HG03103 (cell line): ENCODE measurements around the gene CFAP54.
"Not testable (repeated sequence)": the region's sequence is repeated elsewhere in the genome, so short reads cannot be mapped to it uniquely, and the experiment has no call there.

Source experiments
- ATAC-seq: cut with Tn5 transposase; IDR thresholded peaks from one replicate; pipeline ENCODE4 v1.9.1; 2021; ENCODE audit warnings: low read depth; ENCODE audit not compliant: unreplicated experiment

The CFAP54 gene

DNA sequence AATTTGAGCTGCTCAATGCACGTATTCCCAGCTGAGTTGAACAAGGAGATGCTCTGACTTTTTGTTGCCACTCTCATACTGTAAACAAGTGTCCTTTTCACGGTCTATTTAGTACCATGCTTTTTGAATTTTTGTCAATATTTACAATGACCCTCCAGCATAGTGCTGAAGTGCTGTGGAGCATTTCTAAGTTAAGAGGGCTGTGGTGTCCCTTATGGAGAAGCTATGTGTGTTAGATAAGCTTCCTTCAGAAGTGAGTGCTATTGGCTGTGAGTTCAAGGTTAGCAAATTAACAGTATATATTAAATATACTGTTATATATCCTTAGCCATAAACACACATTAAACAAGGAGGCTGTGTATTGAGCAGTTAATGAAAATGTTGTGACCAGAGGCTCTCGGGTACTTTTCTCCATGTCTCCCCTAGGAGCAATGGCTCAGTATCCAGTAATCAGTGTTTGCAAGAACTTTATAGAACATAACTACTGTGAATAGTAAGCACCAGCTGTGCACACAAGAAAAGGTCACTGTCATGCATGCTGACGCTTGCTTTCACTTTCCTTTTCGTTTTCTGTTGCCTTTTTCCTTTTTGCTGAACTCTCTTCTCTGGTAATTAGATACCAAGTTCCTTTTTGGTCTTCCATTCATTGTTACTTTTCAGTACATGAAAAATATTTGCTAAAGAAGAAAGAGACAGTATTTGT lies 230.4 kb downstream of the CFAP54 start:
- peak; percentile 84 for ATAC-seq

DNA sequence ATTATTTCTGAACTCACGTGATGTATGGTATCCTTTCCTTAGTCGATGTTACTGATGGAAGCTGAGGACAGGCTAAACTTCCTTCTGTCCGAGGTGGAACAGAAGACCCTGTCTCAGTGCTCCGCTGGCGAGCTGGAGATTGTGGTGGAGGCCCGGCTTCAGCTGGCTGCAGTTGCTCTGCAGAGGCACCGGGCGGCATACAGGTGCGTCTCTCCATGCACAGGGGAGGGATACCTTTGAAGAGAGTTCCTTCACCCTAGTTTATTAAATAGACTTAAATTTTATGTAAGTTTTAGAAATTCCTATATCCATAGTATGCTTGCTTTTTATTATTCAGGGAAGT lies 231.0 kb downstream of the CFAP54 start:
- ATAC-seq: peak; percentile 65

DNA sequence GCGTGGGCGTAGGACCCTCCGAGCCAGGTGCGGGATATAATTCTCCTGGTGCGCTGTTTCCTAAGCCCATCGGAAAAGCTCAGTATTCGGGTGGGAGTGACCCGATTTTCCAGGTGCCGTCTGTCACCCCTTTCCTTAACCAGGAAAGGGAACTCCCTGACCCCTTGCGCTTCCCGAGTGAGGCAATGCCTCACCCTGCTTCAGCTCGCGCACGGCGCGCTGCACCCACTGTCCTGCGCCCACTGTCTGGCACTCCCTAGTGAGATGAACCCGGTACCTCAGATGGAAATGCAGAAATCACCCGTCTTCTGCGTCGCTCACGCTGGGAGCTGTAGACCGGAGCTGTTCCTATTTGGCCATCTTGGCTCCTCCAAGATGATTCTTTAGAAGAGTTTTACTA lies 240.1 kb downstream of the CFAP54 start:
- ATAC-seq: not testable (repeated sequence)

DNA sequence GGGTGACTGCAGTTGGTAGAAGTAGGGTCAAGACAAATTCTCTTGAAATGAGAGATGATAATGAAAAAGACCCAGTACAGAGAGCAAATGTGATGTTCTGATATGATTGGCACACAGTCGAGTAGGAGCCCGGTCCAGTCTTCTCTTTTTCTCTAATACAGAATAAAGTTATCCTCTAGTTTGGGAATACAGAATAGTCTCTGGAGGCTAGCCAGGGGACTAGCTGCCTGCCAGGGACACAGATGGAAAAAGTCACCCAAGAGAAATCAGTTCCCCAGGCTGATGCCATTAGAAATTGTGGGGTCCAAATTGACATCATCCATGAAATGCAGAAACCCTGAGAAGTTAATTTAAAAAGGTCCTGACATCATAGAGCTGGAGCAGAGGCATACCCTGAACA lies 240.5 kb downstream of the CFAP54 start:
- ATAC-seq: no peak

DNA sequence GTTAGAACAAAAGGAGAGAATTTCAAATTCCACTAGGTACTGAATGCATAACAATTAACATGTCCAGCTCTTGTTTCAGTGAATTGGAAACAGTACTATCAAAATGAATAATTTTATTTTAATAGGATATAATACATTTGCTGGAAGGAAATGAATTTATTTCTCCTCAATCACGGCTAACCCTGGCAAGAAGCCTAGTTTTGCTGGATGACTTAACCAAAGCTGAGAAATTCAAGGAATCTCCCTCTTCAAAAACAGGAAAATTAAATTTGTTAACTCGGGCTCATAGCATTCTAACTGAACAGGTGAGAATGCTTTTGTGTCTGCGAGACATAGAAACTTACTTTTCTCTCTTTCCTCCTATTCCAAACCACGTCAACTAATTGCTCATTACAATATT lies 254.2 kb downstream of the CFAP54 start:
- no peak for ATAC-seq

DNA sequence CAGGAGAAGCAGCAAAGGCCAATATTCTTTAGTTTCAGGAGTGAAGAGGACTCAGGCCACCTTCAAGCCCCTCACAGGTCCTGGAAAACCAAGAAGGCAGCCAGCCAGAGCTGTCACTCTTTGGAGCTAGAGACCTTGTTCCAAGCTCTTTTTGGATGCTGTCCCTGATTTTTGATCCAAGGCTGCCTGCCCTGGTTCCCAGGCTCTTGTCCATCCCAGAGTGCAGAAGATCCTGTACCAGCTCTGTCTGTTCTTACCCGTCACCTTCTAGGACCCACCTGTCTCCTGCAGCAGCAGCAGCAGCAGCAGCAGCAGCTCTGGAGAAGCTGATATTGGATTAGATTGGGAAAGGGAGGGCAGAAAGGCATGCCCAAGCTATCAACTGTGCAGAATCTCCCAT lies 260.6 kb downstream of the CFAP54 start:
- no peak for ATAC-seq

DNA sequence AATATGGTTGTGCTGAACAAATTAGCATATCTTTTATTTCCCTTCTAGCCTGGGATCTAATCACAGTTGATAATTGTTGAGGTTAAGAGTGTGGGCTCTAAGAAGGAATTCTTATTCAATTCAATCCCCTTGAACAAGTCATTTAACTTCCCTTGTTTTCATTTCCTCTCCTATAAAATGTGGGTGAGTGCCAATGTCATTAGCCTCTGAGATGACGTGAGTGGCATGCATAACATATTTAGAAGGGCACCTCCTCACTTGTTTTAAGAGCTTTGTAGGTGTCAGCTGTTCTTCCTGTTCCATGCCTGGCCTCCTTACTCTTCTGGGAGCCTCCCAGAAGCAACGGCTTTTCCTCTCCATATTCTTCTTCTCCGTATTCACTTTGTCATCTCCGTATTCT lies 262.2 kb downstream of the CFAP54 start:
- no peak for ATAC-seq

DNA sequence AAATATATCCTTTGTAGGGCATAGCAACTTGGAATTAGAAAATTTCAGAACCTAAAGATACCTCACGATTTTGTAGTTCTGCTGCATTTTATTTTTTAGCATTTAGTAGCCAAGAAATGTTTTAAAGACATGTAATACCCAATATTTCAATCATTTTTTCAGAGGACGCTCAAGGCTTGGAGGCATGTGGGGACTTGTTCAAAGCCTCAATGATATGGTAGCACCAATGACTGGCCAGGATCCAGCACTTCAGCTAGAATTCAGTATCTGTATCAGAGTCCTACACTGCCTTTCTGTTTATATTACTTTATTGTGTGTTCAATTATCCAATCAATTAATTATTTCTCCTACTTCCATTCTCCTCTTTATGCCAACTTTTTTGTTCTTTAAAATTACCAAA lies 262.8 kb downstream of the CFAP54 start:
- ATAC-seq: no peak

DNA sequence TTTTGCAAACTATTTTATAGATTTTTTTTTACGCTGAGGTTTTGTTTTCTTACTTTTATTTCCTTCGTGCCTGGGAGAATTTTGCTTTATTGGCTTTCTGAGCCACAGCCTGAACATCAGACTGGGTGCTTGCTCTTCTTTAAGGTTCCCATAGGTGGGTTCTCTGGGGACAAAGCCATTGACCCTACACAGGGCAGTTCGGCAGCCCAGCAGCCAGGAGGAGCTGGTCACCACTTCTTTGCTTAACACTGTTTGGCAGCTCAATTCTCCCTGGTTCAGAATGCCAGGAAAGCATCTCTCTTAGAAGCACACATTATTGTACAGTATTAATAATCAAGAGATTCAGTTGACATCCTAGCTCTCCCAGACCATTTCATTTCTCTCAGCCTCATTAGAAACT lies 276.9 kb downstream of the CFAP54 start:
- no peak for ATAC-seq

DNA sequence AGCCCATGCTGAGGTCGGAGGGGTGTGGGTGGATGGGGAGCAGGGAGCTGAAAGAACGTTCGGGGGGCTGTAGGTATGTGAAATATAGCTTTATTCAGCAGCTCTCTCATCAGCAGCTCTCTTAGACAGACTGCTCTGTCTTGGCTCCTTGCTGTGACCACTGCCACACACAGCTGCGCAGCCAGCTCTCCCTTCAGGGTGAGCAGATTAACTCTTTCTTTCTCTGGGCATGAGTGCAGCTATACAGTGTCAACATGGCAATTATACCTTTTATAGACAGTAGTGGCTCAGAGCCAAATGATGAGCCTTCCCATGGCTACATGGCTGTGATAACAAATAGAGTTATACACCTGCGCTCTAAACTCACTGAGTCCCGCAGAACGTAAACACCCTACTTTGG lies 280.0 kb downstream of the CFAP54 start:
- no peak for ATAC-seq

DNA sequence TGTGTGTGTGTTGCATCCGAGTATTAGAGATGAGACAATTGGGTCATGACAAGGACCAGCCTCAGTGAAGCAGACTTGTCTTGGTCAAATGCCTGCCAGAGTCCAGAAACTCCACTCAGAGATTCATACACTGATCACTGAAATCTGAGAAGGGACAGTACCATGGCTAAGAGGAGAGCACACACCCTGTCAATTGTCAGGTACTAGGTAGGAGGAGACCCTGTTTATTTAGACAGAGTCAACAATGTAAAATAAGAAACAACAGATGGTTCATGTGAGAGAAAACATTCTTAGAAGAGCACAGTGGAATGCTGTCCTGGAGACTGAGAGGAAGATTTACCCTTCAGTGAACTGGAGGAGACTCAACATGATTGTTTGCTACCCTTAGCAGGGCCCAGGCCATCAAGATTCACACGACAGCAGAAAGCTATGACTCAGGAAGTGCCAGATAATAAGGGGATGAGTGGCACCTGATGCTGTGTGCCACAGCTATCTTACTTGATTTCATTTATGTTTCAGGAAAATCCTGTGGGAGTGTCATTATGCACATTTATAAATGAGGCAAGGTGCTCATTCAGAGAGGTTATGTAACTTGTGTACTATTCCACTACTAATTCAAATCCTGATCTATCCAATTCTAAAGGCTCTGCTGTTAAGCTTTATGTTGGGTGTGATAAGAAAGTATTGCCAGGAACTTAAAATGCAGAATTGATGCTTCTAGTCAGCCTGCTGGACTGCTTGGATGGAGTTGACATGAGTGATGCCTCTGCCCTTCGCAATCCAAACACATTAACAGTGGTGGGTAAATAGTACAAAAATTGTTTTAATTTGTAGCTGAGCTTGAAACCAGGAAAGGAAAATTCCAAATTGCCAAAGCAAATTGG lies 281.1 kb downstream of the CFAP54 start:
- ATAC-seq: no peak

DNA sequence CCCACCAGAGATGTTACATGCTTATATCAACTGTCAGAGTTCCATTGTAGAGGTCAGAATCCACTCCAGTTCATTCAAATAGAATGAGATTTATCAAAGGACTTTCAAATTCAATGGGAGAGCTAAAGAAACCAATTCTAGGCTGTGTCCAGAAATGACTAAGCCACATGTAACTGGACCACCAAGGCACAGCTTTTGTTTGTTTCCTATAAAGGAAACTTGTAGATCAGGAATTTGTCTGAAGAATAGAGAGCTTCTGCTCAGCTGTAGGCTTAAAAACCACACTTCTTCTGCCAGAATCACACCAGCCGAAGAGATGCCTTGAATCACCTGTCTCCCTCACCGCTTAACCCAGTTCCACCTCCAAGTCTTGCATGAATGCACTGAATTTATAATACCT lies 283.7 kb downstream of the CFAP54 start:
- ATAC-seq: no peak

DNA sequence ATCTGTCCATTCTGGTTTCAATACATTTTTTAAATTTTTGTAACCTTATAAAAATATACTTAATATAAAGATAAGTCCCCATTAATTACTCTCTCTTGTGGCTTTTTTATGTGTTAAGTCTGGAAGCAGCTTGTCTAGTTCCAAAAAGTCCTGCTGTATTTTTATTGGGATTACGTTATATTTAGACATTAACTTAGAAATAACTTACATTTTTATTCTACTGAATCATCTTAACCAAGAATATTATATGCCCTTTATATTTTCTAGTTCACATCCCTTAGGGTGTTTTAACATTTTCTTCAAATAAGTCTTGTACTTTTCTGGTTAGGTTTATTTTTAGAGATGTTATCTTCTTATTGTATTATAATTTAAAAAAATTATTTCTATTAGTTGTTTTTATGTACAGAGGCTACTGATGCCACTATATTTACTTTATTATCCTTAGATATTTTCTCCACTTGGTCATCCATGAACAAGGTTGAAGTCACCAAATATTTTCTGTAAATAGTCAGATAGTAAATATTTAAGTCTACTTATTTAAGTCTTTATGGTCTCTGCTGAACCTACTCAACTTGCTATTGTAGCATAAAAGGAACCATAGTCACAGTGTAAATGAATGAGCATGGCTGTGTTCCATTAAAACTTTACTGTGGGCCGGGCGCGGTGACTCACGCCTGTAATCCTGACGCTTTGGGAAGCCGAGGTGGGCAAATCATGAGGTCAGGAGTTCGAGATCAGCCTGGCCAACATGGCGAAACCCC lies 285.3 kb downstream of the CFAP54 start:
- ATAC-seq: no peak

DNA sequence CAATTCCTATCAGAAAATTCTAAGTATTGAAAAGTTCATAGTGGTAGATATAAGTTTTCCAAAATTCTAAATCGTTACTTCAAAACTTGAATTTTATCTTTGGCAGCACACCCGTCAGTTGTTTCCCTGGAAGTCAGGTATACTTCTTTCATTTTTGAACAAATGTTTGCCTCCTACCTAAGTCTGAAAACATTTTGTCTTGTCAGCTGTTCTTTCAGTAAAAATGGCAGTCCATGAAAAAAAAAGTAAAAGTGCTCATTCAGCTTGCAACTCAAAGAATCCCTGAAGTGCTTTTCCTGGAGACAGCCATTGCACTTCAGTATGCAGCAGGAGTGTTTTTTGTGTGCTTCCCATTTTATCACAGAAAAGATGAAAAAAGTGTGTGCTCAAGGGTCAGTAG lies 287.5 kb downstream of the CFAP54 start:
- no peak for ATAC-seq

DNA sequence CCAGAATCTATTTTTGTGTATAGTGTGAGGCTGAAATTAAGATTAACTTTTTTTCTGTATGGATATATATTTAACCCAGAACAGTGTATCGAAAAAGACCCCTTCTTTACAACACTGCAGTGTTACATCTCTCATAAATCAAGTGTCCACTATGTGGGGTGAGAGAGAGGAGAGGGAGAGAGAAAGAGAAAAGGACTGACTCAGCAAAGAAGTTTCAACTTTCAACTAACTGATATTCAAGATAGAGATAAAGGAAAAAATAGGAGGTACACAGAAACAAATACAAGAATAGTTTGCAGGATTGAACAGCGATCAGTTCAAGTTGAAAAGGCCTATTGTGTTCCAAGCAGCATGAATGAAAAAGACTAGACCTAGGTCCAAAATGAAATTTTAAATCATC lies 291.0 kb downstream of the CFAP54 start:
- no peak for ATAC-seq

DNA sequence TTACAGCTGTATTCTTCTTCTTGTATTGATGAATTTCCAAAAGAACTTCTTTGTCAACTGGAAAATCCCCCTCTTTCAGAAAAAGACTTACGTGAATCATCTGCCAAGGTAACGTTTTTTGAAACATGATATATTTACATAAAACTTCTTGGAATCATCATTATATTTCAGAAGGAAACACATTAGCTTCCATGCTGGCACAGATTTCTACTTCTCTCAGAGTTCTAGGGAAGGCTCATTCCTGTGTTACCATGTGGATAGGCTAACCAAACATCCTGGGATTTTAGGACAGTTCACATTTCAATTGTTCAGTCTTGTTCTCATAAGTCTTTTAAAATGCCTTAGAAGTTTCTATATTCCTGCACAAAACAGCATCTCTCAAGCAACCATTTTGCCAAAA lies 297.4 kb downstream of the CFAP54 start:
- ATAC-seq: no peak

DNA sequence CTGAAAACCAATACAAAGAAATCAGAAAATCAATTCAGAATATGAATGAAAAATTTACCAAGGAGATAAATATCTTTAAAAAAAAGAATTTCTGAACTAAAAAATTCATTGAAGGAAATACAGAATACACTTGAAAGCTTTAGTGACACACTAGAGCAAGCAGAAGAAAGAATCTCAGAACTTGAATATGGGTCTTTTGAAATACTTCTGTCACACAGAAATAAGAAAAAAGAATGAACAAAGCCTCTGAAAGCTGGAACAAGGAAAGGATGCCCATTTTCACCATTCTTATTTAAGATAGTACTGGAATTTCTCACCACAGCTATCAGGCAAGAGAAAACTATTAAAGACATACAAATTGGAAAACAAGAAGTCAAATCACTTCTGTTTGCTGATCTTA lies 314.6 kb downstream of the CFAP54 start:
- no peak for ATAC-seq

DNA sequence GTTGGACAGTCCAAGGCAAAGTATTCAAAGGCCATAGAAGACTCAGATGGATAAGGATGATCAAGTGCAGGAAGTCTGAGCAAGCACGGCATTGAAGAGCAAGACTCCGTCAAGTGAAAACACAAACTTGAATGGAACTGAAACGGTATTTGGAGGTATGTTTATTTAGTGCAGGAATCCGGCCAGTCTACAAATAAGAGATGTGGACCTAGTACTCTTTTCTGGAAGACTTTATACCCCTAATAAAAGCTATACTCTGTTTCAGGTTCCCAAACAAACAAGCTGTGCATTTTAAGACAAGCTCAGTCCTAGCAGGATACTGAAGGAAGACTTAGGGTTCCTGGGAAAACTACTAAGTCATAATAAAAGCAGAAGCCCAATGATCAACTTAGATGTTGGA lies 316.9 kb downstream of the CFAP54 start:
- ATAC-seq: no peak

DNA sequence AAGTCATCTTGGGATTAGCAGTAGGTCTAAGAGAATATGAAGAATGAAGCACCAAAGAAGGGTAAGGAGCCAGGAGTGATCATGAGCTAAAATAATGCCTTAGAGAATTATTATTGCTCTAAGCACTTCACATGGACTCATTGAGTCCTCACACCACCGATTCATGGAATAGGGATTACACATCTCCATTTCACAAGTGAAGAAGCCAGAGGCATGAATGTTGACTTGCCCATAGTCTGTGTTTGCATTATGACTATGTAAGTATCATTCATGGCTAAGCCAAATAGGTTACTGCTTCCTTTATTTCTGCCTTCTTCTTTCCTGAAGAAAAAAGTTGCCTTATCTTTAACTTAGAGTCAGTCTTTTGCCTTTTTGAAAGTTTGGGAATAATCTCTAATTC lies 318.4 kb downstream of the CFAP54 start:
- no peak for ATAC-seq

DNA sequence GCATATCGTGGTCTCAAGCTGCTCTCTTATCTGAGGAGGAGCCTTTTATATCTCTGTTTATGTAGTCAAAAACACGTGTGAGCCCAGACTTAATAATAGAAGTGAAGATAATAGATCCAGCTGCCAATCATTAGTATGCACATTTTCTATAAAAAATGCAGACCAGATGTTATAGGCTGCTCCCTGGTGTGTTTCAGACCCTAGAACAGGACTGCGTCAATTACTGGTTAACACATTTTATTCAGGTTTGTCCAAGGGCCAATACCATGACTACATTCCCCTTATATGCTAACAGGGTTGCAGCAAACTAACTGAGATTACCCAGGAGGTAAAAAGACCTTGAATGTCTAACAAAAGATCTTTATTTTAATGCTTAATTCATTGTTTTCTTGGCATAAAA lies 319.2 kb downstream of the CFAP54 start:
- no peak for ATAC-seq

DNA sequence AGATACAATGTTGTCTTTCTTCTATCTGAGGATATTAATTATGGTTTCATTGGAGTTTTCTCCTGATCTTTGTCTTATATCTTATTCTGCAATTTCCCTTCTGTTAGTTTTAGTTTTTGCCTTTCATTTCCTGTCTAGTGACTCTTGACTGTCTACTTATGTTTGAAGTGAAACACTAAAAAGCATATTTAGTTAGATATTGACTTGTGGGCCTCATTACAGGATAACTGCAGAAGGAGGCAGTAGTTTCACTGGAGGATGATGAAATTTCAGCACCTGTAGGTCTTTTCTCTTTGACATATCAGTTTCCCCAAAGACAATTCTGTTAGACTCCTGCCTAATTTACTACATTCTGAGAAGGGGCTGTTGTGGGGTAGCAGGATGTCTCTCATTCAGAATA lies 320.1 kb downstream of the CFAP54 start:
- no peak for ATAC-seq

DNA sequence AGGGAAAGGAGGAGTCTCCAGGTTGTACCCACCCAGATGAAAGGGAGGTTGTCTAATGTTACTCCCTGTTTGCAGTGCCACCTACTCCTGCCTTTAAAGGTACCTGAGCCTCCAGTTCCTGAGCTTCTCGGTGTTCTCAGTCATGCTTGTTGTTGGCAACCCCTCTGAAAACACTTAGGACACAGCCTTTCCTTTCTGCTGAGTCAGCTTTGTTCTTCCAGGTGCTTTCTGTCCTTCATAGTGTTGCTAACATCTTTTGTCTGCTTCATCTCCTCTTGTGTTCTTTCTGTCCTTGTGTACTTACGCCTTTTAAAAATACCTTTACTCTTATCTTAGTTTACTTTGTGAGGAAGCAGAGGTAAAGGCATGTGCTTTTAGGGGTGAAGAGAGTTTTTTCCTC lies 320.7 kb downstream of the CFAP54 start:
- ATAC-seq: no peak
